ENCODE measurements around the gene DGKA. TPM values are rescaled to one million over a fixed set of nuclear protein-coding genes. Genes with fewer than 3 reads are reported as not detected.

The DGKA gene
- total and polyA plus RNA-seq, 2 of the 13 experiments (the other 11 are each of a cell fraction or from before 2014, with no cell fraction given): 2.4 to 5.4 TPM

DNA sequence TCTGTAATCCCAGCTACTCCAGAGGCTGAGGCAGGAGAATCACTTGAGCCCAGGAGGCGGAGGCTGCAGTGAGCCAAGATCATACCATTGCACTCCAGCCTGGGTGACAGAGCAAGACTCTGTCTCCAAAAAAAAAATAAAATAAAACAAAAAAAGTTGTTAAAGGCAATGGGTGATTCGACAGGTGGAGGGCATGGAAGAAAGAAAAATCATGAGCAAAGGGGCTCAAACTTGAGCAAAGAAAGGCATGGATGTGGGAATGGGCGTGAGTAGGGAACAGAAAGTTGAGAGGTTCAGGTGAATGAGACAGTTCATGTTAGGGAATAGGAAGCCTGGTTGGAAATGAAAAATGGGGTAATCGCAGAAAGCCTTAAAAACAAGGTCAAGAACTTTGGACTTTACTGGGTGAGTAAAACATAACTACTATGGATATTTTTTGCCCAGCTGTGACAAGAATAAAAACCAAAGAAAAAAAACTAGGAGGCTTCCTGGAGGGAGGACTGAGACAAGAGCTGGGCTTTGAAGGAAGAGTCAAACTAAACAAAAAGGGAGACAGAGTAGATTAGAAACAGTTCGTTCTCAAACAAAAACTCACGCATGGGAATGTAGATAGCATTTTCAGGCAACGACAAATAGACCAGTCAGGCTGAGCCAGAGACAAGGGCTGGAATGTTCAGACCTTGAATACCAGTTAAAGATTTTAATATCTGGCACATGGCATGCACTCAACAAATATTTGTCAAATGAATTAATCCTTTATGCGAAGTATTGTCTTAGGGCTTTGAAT is 22.0 kb upstream of the DGKA start (continued):
- TF ChIP-seq GRHL1 (CRISPR knock-in tag; conservative IDR thresholded peaks at IDR 0.05): no peak
- TF ChIP-seq CHD4 (IDR thresholded peaks at IDR 0.05; ENCODE audit: borderline replicate concordance, low read length): no peak
- no peak for TF ChIP-seq ZBTB44 (CRISPR knock-in tag; IDR thresholded peaks at IDR 0.05)
- no peak for TF ChIP-seq TGIF2 (CRISPR knock-in tag; IDR thresholded peaks at IDR 0.05)
- TF ChIP-seq KDM3A (CRISPR knock-in tag; IDR thresholded peaks at IDR 0.05; ENCODE audit: low read depth): no peak
- TF ChIP-seq NPAS2 (CRISPR knock-in tag; IDR thresholded peaks at IDR 0.05; ENCODE audit: borderline replicate concordance): no peak
- TF ChIP-seq, protein P1, sequence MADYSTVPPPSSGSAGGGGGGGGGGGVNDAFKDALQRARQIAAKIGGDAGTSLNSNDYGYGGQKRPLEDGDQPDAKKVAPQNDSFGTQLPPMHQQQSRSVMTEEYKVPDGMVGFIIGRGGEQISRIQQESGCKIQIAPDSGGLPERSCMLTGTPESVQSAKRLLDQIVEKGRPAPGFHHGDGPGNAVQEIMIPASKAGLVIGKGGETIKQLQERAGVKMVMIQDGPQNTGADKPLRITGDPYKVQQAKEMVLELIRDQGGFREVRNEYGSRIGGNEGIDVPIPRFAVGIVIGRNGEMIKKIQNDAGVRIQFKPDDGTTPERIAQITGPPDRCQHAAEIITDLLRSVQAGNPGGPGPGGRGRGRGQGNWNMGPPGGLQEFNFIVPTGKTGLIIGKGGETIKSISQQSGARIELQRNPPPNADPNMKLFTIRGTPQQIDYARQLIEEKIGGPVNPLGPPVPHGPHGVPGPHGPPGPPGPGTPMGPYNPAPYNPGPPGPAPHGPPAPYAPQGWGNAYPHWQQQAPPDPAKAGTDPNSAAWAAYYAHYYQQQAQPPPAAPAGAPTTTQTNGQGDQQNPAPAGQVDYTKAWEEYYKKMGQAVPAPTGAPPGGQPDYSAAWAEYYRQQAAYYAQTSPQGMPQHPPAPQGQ (CRISPR knock-in tag; IDR thresholded peaks at IDR 0.05; ENCODE audit: borderline replicate concordance): no peak
- TF ChIP-seq ZNF605 (CRISPR knock-in tag; IDR thresholded peaks at IDR 0.05): no peak
- TF ChIP-seq EED (CRISPR knock-in tag; IDR thresholded peaks at IDR 0.05): no peak
- no peak for TF ChIP-seq GTF2F1 (IDR thresholded peaks at IDR 0.05; ENCODE audit: low read length)
- TF ChIP-seq CREB1 (IDR thresholded peaks at IDR 0.05): no peak
- no peak for TF ChIP-seq CREB1 (CRISPR knock-in tag; IDR thresholded peaks at IDR 0.05)
- TF ChIP-seq FOSL1 (CRISPR knock-in tag; IDR thresholded peaks at IDR 0.05; ENCODE audit: borderline replicate concordance): no peak
- peak; percentile 40; the same call in 1 of the 2 replicates for TF ChIP-seq CREM (IDR thresholded peaks at IDR 0.05)
- TF ChIP-seq CREM (CRISPR knock-in tag; IDR thresholded peaks at IDR 0.05): no peak
- TF ChIP-seq MTF2 (CRISPR knock-in tag; IDR thresholded peaks at IDR 0.05; ENCODE audit: borderline replicate concordance): no peak
- no peak for TF ChIP-seq JUN (CRISPR knock-in tag; IDR thresholded peaks at IDR 0.05)
- TF ChIP-seq PRPF4 (IDR thresholded peaks at IDR 0.05; ENCODE audit: low read depth, low read length, poor library complexity, severe bottlenecking): no peak
- TF ChIP-seq SUZ12 (IDR thresholded peaks at IDR 0.05; ENCODE audit: low read depth, low read length): no peak
- TF ChIP-seq HIC2 (CRISPR knock-in tag; IDR thresholded peaks at IDR 0.05; ENCODE audit: low read depth): no peak
- TF ChIP-seq ZBTB14 (CRISPR knock-in tag; IDR thresholded peaks at IDR 0.05): no peak
- TF ChIP-seq ZNF256 (CRISPR knock-in tag; conservative IDR thresholded peaks at IDR 0.05): no peak
- no peak for TF ChIP-seq ZFP62 (CRISPR knock-in tag; IDR thresholded peaks at IDR 0.05)
